H1 (cell line): ENCODE measurements around the gene CLMP. TPM values are rescaled to one million over a fixed set of nuclear protein-coding genes. Genes with fewer than 3 reads are reported as not detected.
"Not testable (repeated sequence)": the region's sequence is repeated elsewhere in the genome, so short reads cannot be mapped to it uniquely, and the experiment has no call there.

Source experiments
- CTCF ChIA-PET: fragments of 300-600 bp; sonication (Branson Sonifier 250); formaldehyde crosslinking; loops from one replicate; lab custom pipeline; 2021; ENCODE audit not compliant: partially characterized antibody; lab: Charles Lee
- POLR2A ChIA-PET: fragments of 300-600 bp; sonication (Branson Sonifier 250); formaldehyde crosslinking; loops from one replicate; lab custom pipeline; 2021; ENCODE audit warnings: inconsistent platforms; ENCODE audit not compliant: partially characterized antibody; lab: Charles Lee
- DNase-seq, 2 experiments: peaks; one replicate each; pipeline versions ENCODE4 v3.0.0 to v3.0.0-alpha.2; 2010 to 2022; ENCODE audit warnings: low spot score in 2 of 2, low read depth in 1 of 2, mixed read lengths in 1 of 2
- FAIRE-seq: peaks from 2 replicates; lab custom pipeline; 2011; peaks lifted over from hg19 to GRCh38; lab: Jason Lieb, UNC
- H2AFZ ChIP-seq: 2 replicates; pipeline ENCODE4 v1.8.1; 2012; ENCODE audit warnings: low read length, inconsistent platforms
- H2AK5ac ChIP-seq: 2 replicates; pipeline ENCODE4 v1.6.1; 2013; ENCODE audit warnings: low read depth, low read length
- H2BK120ac ChIP-seq: replicated peaks from 2 replicates; pipeline ENCODE3; 2013; ENCODE audit warnings: low read depth, low read length, inconsistent platforms
- H2BK12ac ChIP-seq: 2 replicates; pipeline ENCODE4 v1.6.1; 2013; ENCODE audit warnings: low read depth, low read length
- H2BK15ac ChIP-seq: 2 replicates; pipeline ENCODE4 v1.6.1; 2013; ENCODE audit warnings: low read length
- H2BK20ac ChIP-seq: 2 replicates; pipeline ENCODE4 v1.6.1; 2013; ENCODE audit warnings: low read length
- H2BK5ac ChIP-seq: 2 replicates; pipeline ENCODE4 v1.6.1; 2013; ENCODE audit warnings: low read depth, low read length
- H3K14ac ChIP-seq: 2 replicates; pipeline ENCODE4 v1.6.1; 2013; ENCODE audit warnings: inconsistent platforms; ENCODE audit not compliant: insufficient read length
- H3K18ac ChIP-seq: 2 replicates; pipeline ENCODE4 v1.6.1; 2013; ENCODE audit warnings: low read length; ENCODE audit errors: extremely low read depth
- H3K23ac ChIP-seq: 2 replicates; pipeline ENCODE4 v1.6.1; 2013; ENCODE audit warnings: inconsistent platforms; ENCODE audit not compliant: insufficient read length
- H3K23me2 ChIP-seq: 2 replicates; pipeline ENCODE4 v1.6.1; 2013; ENCODE audit warnings: low read depth, low read length
- H3K27ac ChIP-seq: 2 replicates; pipeline ENCODE4 v1.6.1; 2011; ENCODE audit warnings: low read depth, low read length, inconsistent platforms
- H3K27me3 ChIP-seq, 4 experiments: replicated peaks in 1 of 4; 1 replicate in 1 of 4; 2 replicates in 3 of 4; pipeline versions ENCODE4 v1.6.1 to v1.8.1; 2011 to 2013; ENCODE audit warnings: low read length in 3 of 4, mild to moderate bottlenecking in 3 of 4, inconsistent platforms in 2 of 4, mixed read lengths in 2 of 4, moderate library complexity in 1 of 4; ENCODE audit not compliant: control insufficient read depth in 3 of 4, insufficient read depth in 3 of 4; ENCODE audit errors: extremely low read depth in 1 of 4
- H3K36me3 ChIP-seq, 4 experiments: 2 replicates each; pipeline versions ENCODE4 v1.6.1 to v1.8.1; 2011 to 2013; ENCODE audit warnings: mild to moderate bottlenecking in 4 of 4, low read length in 3 of 4, moderate library complexity in 2 of 4, control low read depth in 1 of 4, inconsistent platforms in 1 of 4; ENCODE audit not compliant: insufficient read depth in 4 of 4, control insufficient read depth in 2 of 4
- H3K4ac ChIP-seq: replicated peaks from 2 replicates; pipeline ENCODE3; 2013; ENCODE audit warnings: low read length, low read depth, mixed read lengths, inconsistent platforms; ENCODE audit not compliant: insufficient read length
- H3K4me1 ChIP-seq, 4 experiments: replicated peaks in 1 of 4; 1 replicate in 1 of 4; 2 replicates in 3 of 4; pipeline versions ENCODE4 v1.6.1 to v1.8.1; 2011 to 2013; ENCODE audit warnings: low read length in 3 of 4, inconsistent platforms in 2 of 4, mixed read lengths in 1 of 4; ENCODE audit not compliant: insufficient read depth in 4 of 4, control insufficient read depth in 3 of 4
- H3K4me2 ChIP-seq, 2 experiments: 2 replicates each; pipeline versions ENCODE4 v1.6.1 to v1.8.1; 2011 to 2013; ENCODE audit warnings: low read depth in 2 of 2, low read length in 2 of 2, control low read depth in 1 of 2, inconsistent platforms in 1 of 2, mild to moderate bottlenecking in 1 of 2; ENCODE audit not compliant: insufficient read depth in 1 of 2
- H3K4me3 ChIP-seq, 4 experiments: fragments of 200-600, 300-600 bp in 1 of 4; sonication (generic), shearing (Covaris generic), sonication (Bioruptor Twin) in 1 of 4; 2 replicates each; pipeline versions ENCODE4 v1.5.1 to v1.8.1; 2011 to 2016; ENCODE audit warnings: low read length in 4 of 4, low read depth in 3 of 4, control low read depth in 2 of 4, inconsistent platforms in 2 of 4, mild to moderate bottlenecking in 2 of 4, mixed read lengths in 1 of 4, moderate library complexity in 1 of 4; ENCODE audit not compliant: insufficient read depth in 2 of 4; ENCODE audit errors: extremely low read depth in 1 of 4
- H3K56ac ChIP-seq: replicated peaks from 2 replicates; pipeline ENCODE3; 2013; ENCODE audit warnings: low read depth, mild to moderate bottlenecking, mixed read lengths, low read length, inconsistent platforms; ENCODE audit not compliant: insufficient read length
- H3K79me1 ChIP-seq: 2 replicates; pipeline ENCODE4 v1.6.1; 2013; ENCODE audit warnings: low read depth, low read length, control low read depth
- H3K79me2 ChIP-seq, 2 experiments: 2 replicates each; pipeline versions ENCODE4 v1.6.1 to v1.8.1; 2012 to 2013; ENCODE audit warnings: low read length in 2 of 2, mild to moderate bottlenecking in 2 of 2, inconsistent platforms in 1 of 2; ENCODE audit not compliant: insufficient read depth in 2 of 2, control insufficient read depth in 1 of 2
- H3K9ac ChIP-seq, 4 experiments: replicated peaks in 1 of 4; 1 replicate in 1 of 4; 2 replicates in 3 of 4; pipeline versions ENCODE4 v1.6.1 to v1.8.1; 2011 to 2013; ENCODE audit warnings: low read depth in 3 of 4, low read length in 3 of 4, control low read depth in 2 of 4, mild to moderate bottlenecking in 2 of 4, moderate library complexity in 2 of 4, inconsistent platforms in 1 of 4; ENCODE audit errors: extremely low read depth in 1 of 4
- H3K9me3 ChIP-seq, 2 experiments: 2 replicates each; pipeline versions ENCODE4 v1.6.1 to v1.8.1; 2012 to 2013; ENCODE audit warnings: mild to moderate bottlenecking in 2 of 2, moderate library complexity in 2 of 2, control low read depth in 1 of 2, inconsistent platforms in 1 of 2, low read depth in 1 of 2, low read length in 1 of 2, mixed read lengths in 1 of 2; ENCODE audit not compliant: insufficient read depth in 2 of 2
- H4K20me1 ChIP-seq, 2 experiments: replicated peaks in 1 of 2; 2 replicates each; pipeline versions ENCODE3 to v1.8.1; 2011 to 2013; ENCODE audit warnings: inconsistent platforms in 2 of 2, low read length in 2 of 2, mild to moderate bottlenecking in 1 of 2; ENCODE audit not compliant: insufficient read depth in 2 of 2, control insufficient read depth in 1 of 2
- H4K5ac ChIP-seq: 2 replicates; pipeline ENCODE4 v1.6.1; 2013; ENCODE audit warnings: low read length, low read depth, mixed read lengths, inconsistent platforms; ENCODE audit not compliant: insufficient read length
- H4K8ac ChIP-seq: 2 replicates; pipeline ENCODE4 v1.8.0; 2013; ENCODE audit warnings: mild to moderate bottlenecking, moderate library complexity, low read length, inconsistent platforms; ENCODE audit not compliant: insufficient read depth; ENCODE audit errors: extremely low read depth
- H4K91ac ChIP-seq: replicated peaks from 2 replicates; pipeline ENCODE3; 2013; ENCODE audit warnings: low read length, mixed read lengths, inconsistent platforms; ENCODE audit not compliant: insufficient read length
- WGBS, 2 experiments: shearing (Covaris generic) in 1 of 2; methylation state at CpG; one replicate each; pipeline versions ENCODE4 v1.1.6 to v1.1.7; 2013 to 2015; ENCODE audit warnings: low lambda C conversion rate in 2 of 2, mixed read lengths in 2 of 2, inconsistent platforms in 1 of 2, low coverage in 1 of 2, missing lambda C conversion rate in 1 of 2; ENCODE audit not compliant: insufficient replicate concordance in 2 of 2, insufficient coverage in 1 of 2, insufficient read length in 1 of 2; ENCODE audit errors: extremely low coverage in 1 of 2, missing lambda C conversion rate in 1 of 2; 5-methylcytosine and 5-hydroxymethylcytosine counted together
- polyA plus RNA-seq, 7 experiments: library from polyadenylated mRNA; depleted of rRNA in 3 of 7; stranded (reverse) in 5 of 7; unstranded in 2 of 7; fragments of >200 nt in 5 of 7; fragments of 200-250 nt in 2 of 7; gene quantifications; 1 replicate in 5 of 7; 2 replicates in 1 of 7; 4 replicates in 1 of 7; pipeline versions ENCODE4 v1.2.1 to v1.2.3, GENCODE V29; 2011 to 2013; ENCODE audit warnings: missing spikeins in 2 of 7, mixed read lengths in 2 of 7
- total RNA-seq: library from RNA; stranded (reverse); fragmentation: NEBNext Ultra II Directional; extraction: Animal tissue kit (Norgen Biotek cat#: 25700); gene quantifications from 2 replicates; pipeline ENCODE4 v1.2.1, GENCODE V29; 2021

CLMP gene
- total and polyA plus RNA-seq, 2 of the 8 experiments (the other 6 are each of a cell fraction or from before 2014, with no cell fraction given) = 9.9 to 24.1 TPM

- H2BK20ac ChIP-seq, H2BK5ac ChIP-seq, H3K9me3 ChIP-seq, H4K91ac ChIP-seq, H3K56ac ChIP-seq, H3K79me1 ChIP-seq, H3K23ac ChIP-seq, H3K79me2 ChIP-seq, H3K4me3 ChIP-seq, FAIRE-seq, H3K23me2 ChIP-seq, H2AK5ac ChIP-seq, H3K4me2 ChIP-seq, H3K27ac ChIP-seq, H4K5ac ChIP-seq, H4K8ac ChIP-seq, H4K20me1 ChIP-seq, H2BK12ac ChIP-seq, H3K18ac ChIP-seq, DNase-seq, H3K4ac ChIP-seq, POLR2A ChIA-PET, H2BK120ac ChIP-seq, H2BK15ac ChIP-seq, H3K14ac ChIP-seq, H3K36me3 ChIP-seq, H3K4me1 ChIP-seq, H3K27me3 ChIP-seq, H2AFZ ChIP-seq, H3K9ac ChIP-seq: not testable (repeated sequence)
- CTCF ChIA-PET = interaction anchor here (0.7 to 2.5 kb wide), 2 partner anchors 21 to 449 kb away, joined by 5 to 7 read pairs; no protein-coding TSS in a partner anchor
- 93% methylated on average over 8 of the region's 8 CpGs; no CpG with 5 or more reads in 1 of the 2 experiments for WGBS, 2 experiments
These were observed 62.8 kb downstream of the CLMP start for GRCh38 chr11:123132034-123132766.
